ENCODE data around the gene MUSTN1.

DNA sequence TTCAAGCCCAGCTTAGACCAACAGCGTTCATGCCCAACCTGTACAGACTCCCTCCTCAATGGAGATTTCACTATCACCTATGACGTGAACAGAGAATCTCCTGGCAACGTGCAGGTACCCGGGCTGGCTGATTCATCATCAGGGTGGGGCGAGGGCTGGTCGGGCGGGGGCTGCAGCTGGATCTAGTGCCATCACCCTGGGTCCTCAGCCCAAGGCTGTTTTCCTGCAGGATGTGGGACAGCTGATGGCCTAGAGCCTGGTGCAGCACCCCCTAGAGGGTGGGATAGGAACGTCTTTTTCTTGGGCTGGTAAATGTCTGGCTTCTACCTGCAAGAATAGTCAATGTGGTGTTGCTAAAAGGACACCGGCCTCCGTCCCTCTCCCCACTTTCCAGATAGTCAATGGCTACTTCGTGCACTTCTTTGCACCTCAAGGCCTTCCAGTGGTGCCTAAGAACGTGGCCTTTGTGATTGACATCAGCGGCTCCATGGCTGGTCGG lies 35.8 kb downstream of the MUSTN1 start:
- peak; percentile 63 for TF ChIP-seq CTCF (IDR thresholded peaks at IDR 0.05)
- TF ChIP-seq EZH2 (IDR thresholded peaks at IDR 0.05; ENCODE audit: borderline replicate concordance, insufficient read depth, low read depth, low read length, poor library complexity, severe bottlenecking), result no peak
